HEK293 (cell line): Measurements from ENCODE around the gene LMBR1.

Experiments
- YY1 ChIP-seq: fragments of 450-650 bp; formaldehyde crosslinking; IDR thresholded peaks from 2 replicates; pipeline ENCODE4 v1.5.1; 2018; ENCODE audit warnings: missing biosample characterization, missing genetic modification characterization
- TF ChIP-seq, protein P1 (sequence below): fragments of 450-650 bp; formaldehyde crosslinking; IDR thresholded peaks from 2 replicates; pipeline ENCODE4 v1.5.1; 2016; ENCODE audit warnings: missing biosample characterization, missing genetic modification characterization
- TF ChIP-seq, protein P2 (sequence below): fragments of 450-650 bp; IDR thresholded peaks from 2 replicates; pipeline ENCODE4 v1.5.1; 2018; ENCODE audit warnings: missing biosample characterization, missing genetic modification characterization
- TF ChIP-seq, protein P3 (sequence below): fragments of 450-650 bp; formaldehyde crosslinking; IDR thresholded peaks from 2 replicates; pipeline ENCODE4 v1.5.1; 2016; ENCODE audit warnings: missing biosample characterization, missing genetic modification characterization

DNA sequence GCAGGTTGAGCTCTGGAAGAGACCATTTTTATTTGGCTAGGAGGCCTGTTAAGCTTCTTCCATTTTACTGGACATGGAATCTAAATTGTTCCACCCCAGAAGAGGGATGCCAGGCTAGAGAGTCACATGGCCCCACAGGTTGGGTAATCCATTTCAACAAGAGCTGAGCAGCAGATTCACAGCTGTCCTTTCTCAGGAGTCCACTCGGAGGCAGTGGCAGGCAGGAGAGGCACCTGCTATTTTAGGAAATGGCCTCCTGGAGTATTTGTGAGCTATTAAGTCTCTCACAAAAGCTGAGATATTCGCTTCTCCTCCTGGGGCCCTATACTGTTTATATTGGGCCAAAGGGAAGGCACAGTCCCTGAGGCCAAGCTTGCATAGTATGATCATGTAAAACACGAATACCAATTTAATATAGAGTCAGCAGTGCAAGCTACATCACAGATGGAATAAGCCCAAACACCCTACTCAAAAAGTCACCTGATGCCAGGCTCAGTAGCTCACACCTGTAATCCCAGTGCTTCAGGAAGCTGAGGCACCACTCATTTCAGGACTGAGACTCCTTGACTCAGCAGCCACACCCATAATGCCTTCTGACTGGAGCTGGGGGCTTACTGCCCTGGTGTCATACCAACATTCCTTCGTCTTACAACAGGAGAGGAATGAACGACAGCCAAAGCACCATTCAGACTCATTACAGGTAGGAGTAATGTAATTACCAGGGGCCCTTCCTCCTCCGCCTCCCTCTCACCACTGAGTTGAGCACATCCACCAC is 124.1 kb downstream of the LMBR1 start:
- TF ChIP-seq, protein P1, sequence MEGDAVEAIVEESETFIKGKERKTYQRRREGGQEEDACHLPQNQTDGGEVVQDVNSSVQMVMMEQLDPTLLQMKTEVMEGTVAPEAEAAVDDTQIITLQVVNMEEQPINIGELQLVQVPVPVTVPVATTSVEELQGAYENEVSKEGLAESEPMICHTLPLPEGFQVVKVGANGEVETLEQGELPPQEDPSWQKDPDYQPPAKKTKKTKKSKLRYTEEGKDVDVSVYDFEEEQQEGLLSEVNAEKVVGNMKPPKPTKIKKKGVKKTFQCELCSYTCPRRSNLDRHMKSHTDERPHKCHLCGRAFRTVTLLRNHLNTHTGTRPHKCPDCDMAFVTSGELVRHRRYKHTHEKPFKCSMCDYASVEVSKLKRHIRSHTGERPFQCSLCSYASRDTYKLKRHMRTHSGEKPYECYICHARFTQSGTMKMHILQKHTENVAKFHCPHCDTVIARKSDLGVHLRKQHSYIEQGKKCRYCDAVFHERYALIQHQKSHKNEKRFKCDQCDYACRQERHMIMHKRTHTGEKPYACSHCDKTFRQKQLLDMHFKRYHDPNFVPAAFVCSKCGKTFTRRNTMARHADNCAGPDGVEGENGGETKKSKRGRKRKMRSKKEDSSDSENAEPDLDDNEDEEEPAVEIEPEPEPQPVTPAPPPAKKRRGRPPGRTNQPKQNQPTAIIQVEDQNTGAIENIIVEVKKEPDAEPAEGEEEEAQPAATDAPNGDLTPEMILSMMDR (tag by site-specific recombination), result no peak
- no peak for TF ChIP-seq YY1 (tag by site-specific recombination)
- TF ChIP-seq, protein P2, sequence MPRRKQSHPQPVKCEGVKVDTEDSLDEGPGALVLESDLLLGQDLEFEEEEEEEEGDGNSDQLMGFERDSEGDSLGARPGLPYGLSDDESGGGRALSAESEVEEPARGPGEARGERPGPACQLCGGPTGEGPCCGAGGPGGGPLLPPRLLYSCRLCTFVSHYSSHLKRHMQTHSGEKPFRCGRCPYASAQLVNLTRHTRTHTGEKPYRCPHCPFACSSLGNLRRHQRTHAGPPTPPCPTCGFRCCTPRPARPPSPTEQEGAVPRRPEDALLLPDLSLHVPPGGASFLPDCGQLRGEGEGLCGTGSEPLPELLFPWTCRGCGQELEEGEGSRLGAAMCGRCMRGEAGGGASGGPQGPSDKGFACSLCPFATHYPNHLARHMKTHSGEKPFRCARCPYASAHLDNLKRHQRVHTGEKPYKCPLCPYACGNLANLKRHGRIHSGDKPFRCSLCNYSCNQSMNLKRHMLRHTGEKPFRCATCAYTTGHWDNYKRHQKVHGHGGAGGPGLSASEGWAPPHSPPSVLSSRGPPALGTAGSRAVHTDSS, result no peak
- TF ChIP-seq, protein P3, sequence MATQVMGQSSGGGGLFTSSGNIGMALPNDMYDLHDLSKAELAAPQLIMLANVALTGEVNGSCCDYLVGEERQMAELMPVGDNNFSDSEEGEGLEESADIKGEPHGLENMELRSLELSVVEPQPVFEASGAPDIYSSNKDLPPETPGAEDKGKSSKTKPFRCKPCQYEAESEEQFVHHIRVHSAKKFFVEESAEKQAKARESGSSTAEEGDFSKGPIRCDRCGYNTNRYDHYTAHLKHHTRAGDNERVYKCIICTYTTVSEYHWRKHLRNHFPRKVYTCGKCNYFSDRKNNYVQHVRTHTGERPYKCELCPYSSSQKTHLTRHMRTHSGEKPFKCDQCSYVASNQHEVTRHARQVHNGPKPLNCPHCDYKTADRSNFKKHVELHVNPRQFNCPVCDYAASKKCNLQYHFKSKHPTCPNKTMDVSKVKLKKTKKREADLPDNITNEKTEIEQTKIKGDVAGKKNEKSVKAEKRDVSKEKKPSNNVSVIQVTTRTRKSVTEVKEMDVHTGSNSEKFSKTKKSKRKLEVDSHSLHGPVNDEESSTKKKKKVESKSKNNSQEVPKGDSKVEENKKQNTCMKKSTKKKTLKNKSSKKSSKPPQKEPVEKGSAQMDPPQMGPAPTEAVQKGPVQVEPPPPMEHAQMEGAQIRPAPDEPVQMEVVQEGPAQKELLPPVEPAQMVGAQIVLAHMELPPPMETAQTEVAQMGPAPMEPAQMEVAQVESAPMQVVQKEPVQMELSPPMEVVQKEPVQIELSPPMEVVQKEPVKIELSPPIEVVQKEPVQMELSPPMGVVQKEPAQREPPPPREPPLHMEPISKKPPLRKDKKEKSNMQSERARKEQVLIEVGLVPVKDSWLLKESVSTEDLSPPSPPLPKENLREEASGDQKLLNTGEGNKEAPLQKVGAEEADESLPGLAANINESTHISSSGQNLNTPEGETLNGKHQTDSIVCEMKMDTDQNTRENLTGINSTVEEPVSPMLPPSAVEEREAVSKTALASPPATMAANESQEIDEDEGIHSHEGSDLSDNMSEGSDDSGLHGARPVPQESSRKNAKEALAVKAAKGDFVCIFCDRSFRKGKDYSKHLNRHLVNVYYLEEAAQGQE (tag by site-specific recombination), result no peak
